ENCODE data around the gene PTPRN2. TPM values are rescaled to one million over a fixed set of nuclear protein-coding genes. Genes with fewer than 3 reads are reported as not detected.

The PTPRN2 gene
- total and polyA plus RNA-seq, 3 experiments from 2014 or later: 0.33 to 1.2 (median 0.42) TPM

GRCh38 chr7:158391541-158391940 is 196.1 kb downstream of the PTPRN2 start:
- H3K27ac Mint-ChIP-seq: no peak overlapping the region
- no peak overlapping the region for H3K4me3 ChIP-seq (ENCODE audit: low read length)
- ChIA-PET POLR2A (no interaction called here), CTCF (no interaction called here)
- H3K27ac ChIP-seq (ENCODE audit: low read depth, low read length): no peak overlapping the region
- no peaks in the 10 kb centered on the region for H3K4me1 ChIP-seq (ENCODE audit: insufficient read depth, low read length)
- no peak overlapping the region for H3K4me3 Mint-ChIP-seq
- no peaks in the 10 kb centered on the region for H3K4me1 Mint-ChIP-seq
- no peaks in the 10 kb centered on the region for H3K27me3 ChIP-seq (ENCODE audit: insufficient read depth, low read length, poor library complexity, severe bottlenecking)
- no peaks in the 10 kb centered on the region for H3K9me3 ChIP-seq (ENCODE audit: low read length)
- no peaks in the 10 kb centered on the region for H3K9me3 Mint-ChIP-seq
- no peak for DNase-seq
- H3K36me3 Mint-ChIP-seq: no peaks in the 10 kb centered on the region
- H3K27me3 Mint-ChIP-seq: peaks cover 0 to 1% of the 10 kb centered on the region in 2 donors
- H3K36me3 ChIP-seq (ENCODE audit: insufficient read depth, low read length): no peaks in the 10 kb centered on the region

- Histone ChIP-seq H3K4me3 (ENCODE audit: low read length) (no peak overlapping the region), H3K27ac (ENCODE audit: low read depth, low read length) (no peak overlapping the region), H3K36me3 (ENCODE audit: insufficient read depth, low read length) (no peaks in the 10 kb centered on the region), H3K27me3 (ENCODE audit: insufficient read depth, low read length, poor library complexity, severe bottlenecking) (no peaks in the 10 kb centered on the region), H3K4me1 (ENCODE audit: insufficient read depth, low read length) (no peaks in the 10 kb centered on the region), H3K9me3 (ENCODE audit: low read length) (no peaks in the 10 kb centered on the region)
- Mint-ChIP-seq H3K36me3 (no peaks in the 10 kb centered on the region), H3K4me1 (no peaks in the 10 kb centered on the region), H3K9me3 (no peaks in the 10 kb centered on the region), H3K27ac (no peak overlapping the region), H3K4me3 (no peak overlapping the region), H3K27me3 (peaks cover 0 to 1% of the 10 kb centered on the region in 2 donors)
- POLR2A ChIA-PET: no interaction called here
- CTCF ChIA-PET: no interaction called here
- no peak for DNase-seq
These were observed 196.5 kb downstream of the PTPRN2 start for GRCh38 chr7:158391141-158391540.

- CTCF ChIA-PET: no interaction called here
These were observed 197.2 kb downstream of the PTPRN2 start for GRCh38 chr7:158390460-158390859.

GRCh38 chr7:158389514-158390425 is 197.9 kb downstream of the PTPRN2 start:
- no peak overlapping the region for H3K4me3 ChIP-seq (ENCODE audit: low read length)
- ChIA-PET POLR2A (no interaction called here), CTCF (no interaction called here)
- no peaks in the 10 kb centered on the region for H3K4me1 ChIP-seq (ENCODE audit: insufficient read depth, low read length)
- peaks cover 1 to 3% of the 10 kb centered on the region in 2 donors for H3K27me3 Mint-ChIP-seq
- no peak overlapping the region for H3K27ac ChIP-seq (ENCODE audit: low read depth, low read length)
- DNase-seq: no peak
- H3K27ac Mint-ChIP-seq: no peak overlapping the region
- H3K36me3 ChIP-seq (ENCODE audit: insufficient read depth, low read length): no peaks in the 10 kb centered on the region
- H3K9me3 ChIP-seq (ENCODE audit: low read length): no peaks in the 10 kb centered on the region
- H3K4me1 Mint-ChIP-seq: no peaks in the 10 kb centered on the region
- no peak overlapping the region for H3K4me3 Mint-ChIP-seq
- H3K27me3 ChIP-seq (ENCODE audit: insufficient read depth, low read length, poor library complexity, severe bottlenecking): no peaks in the 10 kb centered on the region
- H3K36me3 Mint-ChIP-seq: no peaks in the 10 kb centered on the region
- no peaks in the 10 kb centered on the region for H3K9me3 Mint-ChIP-seq

More at GRCh38 chr7:158390460-158390859, 197.2 kb downstream of the PTPRN2 start:
- Mint-ChIP-seq H3K36me3 (no peaks in the 10 kb centered on the region), H3K27me3 (peaks cover 0 to 1% of the 10 kb centered on the region in 2 donors), H3K4me1 (no peaks in the 10 kb centered on the region), H3K4me3 (no peak overlapping the region), H3K9me3 (no peaks in the 10 kb centered on the region), H3K27ac (no peak overlapping the region)
- no peaks in the 10 kb centered on the region for H3K36me3 ChIP-seq (ENCODE audit: insufficient read depth, low read length)
- DNase-seq: no peak
- no peaks in the 10 kb centered on the region for H3K4me1 ChIP-seq (ENCODE audit: insufficient read depth, low read length)
- no peaks in the 10 kb centered on the region for H3K9me3 ChIP-seq (ENCODE audit: low read length)
- no peaks in the 10 kb centered on the region for H3K27me3 ChIP-seq (ENCODE audit: insufficient read depth, low read length, poor library complexity, severe bottlenecking)
- H3K27ac ChIP-seq (ENCODE audit: low read depth, low read length): no peak overlapping the region
- H3K4me3 ChIP-seq (ENCODE audit: low read length): no peak overlapping the region
- POLR2A ChIA-PET: no interaction called here

GRCh38 chr7:158388928-158389327 is 198.7 kb downstream of the PTPRN2 start:
- Mint-ChIP-seq H3K4me3 (no peak overlapping the region), H3K4me1 (no peaks in the 10 kb centered on the region), H3K9me3 (no peaks in the 10 kb centered on the region), H3K27ac (no peak overlapping the region), H3K27me3 (peaks cover 1 to 7% of the 10 kb centered on the region in 2 donors), H3K36me3 (no peaks in the 10 kb centered on the region)
- Histone ChIP-seq H3K4me1 (ENCODE audit: insufficient read depth, low read length) (no peaks in the 10 kb centered on the region), H3K27me3 (ENCODE audit: insufficient read depth, low read length, poor library complexity, severe bottlenecking) (no peaks in the 10 kb centered on the region), H3K36me3 (ENCODE audit: insufficient read depth, low read length) (no peaks in the 10 kb centered on the region), H3K4me3 (ENCODE audit: low read length) (no peak overlapping the region), H3K9me3 (ENCODE audit: low read length) (no peaks in the 10 kb centered on the region), H3K27ac (ENCODE audit: low read depth, low read length) (no peak overlapping the region)
- ChIA-PET CTCF (no interaction called here), POLR2A (no interaction called here)
- no peak for DNase-seq

- Histone ChIP-seq H3K4me1 (ENCODE audit: insufficient read depth, low read length) (no peaks in the 10 kb centered on the region), H3K4me3 (ENCODE audit: low read length) (no peak overlapping the region), H3K27ac (ENCODE audit: low read depth, low read length) (no peak overlapping the region), H3K36me3 (ENCODE audit: insufficient read depth, low read length) (no peaks in the 10 kb centered on the region), H3K27me3 (ENCODE audit: insufficient read depth, low read length, poor library complexity, severe bottlenecking) (no peaks in the 10 kb centered on the region), H3K9me3 (ENCODE audit: low read length) (no peaks in the 10 kb centered on the region)
- CTCF ChIA-PET: no interaction called here
- H3K27ac Mint-ChIP-seq: peak overlapping the region in 1 of 8 donors; percentile 28
- H3K4me3 Mint-ChIP-seq: no peak overlapping the region
- H3K9me3 Mint-ChIP-seq: no peaks in the 10 kb centered on the region
- H3K36me3 Mint-ChIP-seq: no peaks in the 10 kb centered on the region
- POLR2A ChIA-PET: no interaction called here
- H3K4me1 Mint-ChIP-seq: no peaks in the 10 kb centered on the region
- H3K27me3 Mint-ChIP-seq: peaks cover 1 to 7% of the 10 kb centered on the region in 2 donors
- no peak for DNase-seq
These were observed 199.6 kb downstream of the PTPRN2 start for GRCh38 chr7:158388072-158388471.

- H3K4me3 Mint-ChIP-seq: no peak overlapping the region
- no peaks in the 10 kb centered on the region for H3K4me1 ChIP-seq (ENCODE audit: insufficient read depth, low read length)
- H3K27ac ChIP-seq (ENCODE audit: low read depth, low read length): no peak overlapping the region
- H3K4me1 Mint-ChIP-seq: no peaks in the 10 kb centered on the region
- no peaks in the 10 kb centered on the region for H3K27me3 ChIP-seq (ENCODE audit: insufficient read depth, low read length, poor library complexity, severe bottlenecking)
- H3K27me3 Mint-ChIP-seq: peaks cover 1 to 7% of the 10 kb centered on the region in 2 donors
- no peaks in the 10 kb centered on the region for H3K9me3 ChIP-seq (ENCODE audit: low read length)
- no peaks in the 10 kb centered on the region for H3K36me3 ChIP-seq (ENCODE audit: insufficient read depth, low read length)
- no peaks in the 10 kb centered on the region for H3K9me3 Mint-ChIP-seq
- no peaks in the 10 kb centered on the region for H3K36me3 Mint-ChIP-seq
- ChIA-PET CTCF (no interaction called here), POLR2A (no interaction called here)
- no peak for DNase-seq
- H3K4me3 ChIP-seq (ENCODE audit: low read length): no peak overlapping the region
- H3K27ac Mint-ChIP-seq: no peak overlapping the region
These were observed 200.1 kb downstream of the PTPRN2 start for GRCh38 chr7:158387546-158387891.

GRCh38 chr7:158386866-158387545 is 200.6 kb downstream of the PTPRN2 start:
- Mint-ChIP-seq H3K4me1 (no peaks in the 10 kb centered on the region), H3K9me3 (no peaks in the 10 kb centered on the region), H3K27ac (no peak overlapping the region), H3K4me3 (no peak overlapping the region), H3K36me3 (no peaks in the 10 kb centered on the region), H3K27me3 (peaks cover 1 to 7% of the 10 kb centered on the region in 2 donors)
- Histone ChIP-seq H3K9me3 (ENCODE audit: low read length) (no peaks in the 10 kb centered on the region), H3K4me3 (ENCODE audit: low read length) (no peak overlapping the region), H3K27ac (ENCODE audit: low read depth, low read length) (no peak overlapping the region), H3K36me3 (ENCODE audit: insufficient read depth, low read length) (no peaks in the 10 kb centered on the region), H3K4me1 (ENCODE audit: insufficient read depth, low read length) (no peaks in the 10 kb centered on the region), H3K27me3 (ENCODE audit: insufficient read depth, low read length, poor library complexity, severe bottlenecking) (no peaks in the 10 kb centered on the region)
- no peak for DNase-seq
- POLR2A ChIA-PET: no interaction called here
- CTCF ChIA-PET: no interaction called here

Measured in CD8-positive, alpha-beta memory T cell (primary cell).